ENCODE data around the gene RNF130. TPM values are rescaled to one million over a fixed set of nuclear protein-coding genes. Genes with fewer than 3 reads are reported as not detected.

Gene RNF130
- total RNA-seq, 1 donor from 2014 or later = 67.3 TPM

DNA sequence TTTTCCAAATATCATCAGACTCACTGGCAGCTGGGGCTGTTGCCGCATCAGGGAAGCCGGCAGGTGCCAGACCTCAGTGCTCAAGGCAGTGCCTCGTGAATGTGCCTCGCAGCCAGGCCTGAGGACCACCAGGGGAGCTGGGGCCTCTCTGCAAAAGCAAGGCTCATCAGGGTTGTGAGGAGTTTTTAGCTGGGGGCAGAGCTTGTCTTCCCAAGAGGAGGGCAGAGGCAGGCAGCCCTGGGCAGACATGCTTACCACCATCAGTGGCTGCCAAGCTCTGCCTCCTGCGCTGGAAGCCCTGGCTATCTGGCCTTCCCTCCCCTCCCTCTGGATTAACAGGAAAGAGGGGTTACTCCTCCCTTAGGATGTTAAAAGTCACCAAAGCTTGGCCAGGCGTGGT lies 155.0 kb downstream of the RNF130 start:
- Mint-ChIP-seq H3K4me3 (ENCODE audit: unreplicated experiment) (no peak overlapping the region), H3K4me1 (ENCODE audit: unreplicated experiment) (peaks cover 44% of the 10 kb centered on the region), H3K27me3 (ENCODE audit: unreplicated experiment) (peaks cover 4% of the 10 kb centered on the region), H3K36me3 (ENCODE audit: low read depth, unreplicated experiment) (peaks cover 5% of the 10 kb centered on the region), H3K9me3 (ENCODE audit: unreplicated experiment) (no peaks in the 10 kb centered on the region), H3K27ac (ENCODE audit: unreplicated experiment) (no peak overlapping the region)
- no peak for DNase-seq (ENCODE audit: low spot score)
- TF ChIP-seq, protein P1, sequence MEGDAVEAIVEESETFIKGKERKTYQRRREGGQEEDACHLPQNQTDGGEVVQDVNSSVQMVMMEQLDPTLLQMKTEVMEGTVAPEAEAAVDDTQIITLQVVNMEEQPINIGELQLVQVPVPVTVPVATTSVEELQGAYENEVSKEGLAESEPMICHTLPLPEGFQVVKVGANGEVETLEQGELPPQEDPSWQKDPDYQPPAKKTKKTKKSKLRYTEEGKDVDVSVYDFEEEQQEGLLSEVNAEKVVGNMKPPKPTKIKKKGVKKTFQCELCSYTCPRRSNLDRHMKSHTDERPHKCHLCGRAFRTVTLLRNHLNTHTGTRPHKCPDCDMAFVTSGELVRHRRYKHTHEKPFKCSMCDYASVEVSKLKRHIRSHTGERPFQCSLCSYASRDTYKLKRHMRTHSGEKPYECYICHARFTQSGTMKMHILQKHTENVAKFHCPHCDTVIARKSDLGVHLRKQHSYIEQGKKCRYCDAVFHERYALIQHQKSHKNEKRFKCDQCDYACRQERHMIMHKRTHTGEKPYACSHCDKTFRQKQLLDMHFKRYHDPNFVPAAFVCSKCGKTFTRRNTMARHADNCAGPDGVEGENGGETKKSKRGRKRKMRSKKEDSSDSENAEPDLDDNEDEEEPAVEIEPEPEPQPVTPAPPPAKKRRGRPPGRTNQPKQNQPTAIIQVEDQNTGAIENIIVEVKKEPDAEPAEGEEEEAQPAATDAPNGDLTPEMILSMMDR (IDR thresholded peaks at IDR 0.05; ENCODE audit: unreplicated experiment) = no peak

DNA sequence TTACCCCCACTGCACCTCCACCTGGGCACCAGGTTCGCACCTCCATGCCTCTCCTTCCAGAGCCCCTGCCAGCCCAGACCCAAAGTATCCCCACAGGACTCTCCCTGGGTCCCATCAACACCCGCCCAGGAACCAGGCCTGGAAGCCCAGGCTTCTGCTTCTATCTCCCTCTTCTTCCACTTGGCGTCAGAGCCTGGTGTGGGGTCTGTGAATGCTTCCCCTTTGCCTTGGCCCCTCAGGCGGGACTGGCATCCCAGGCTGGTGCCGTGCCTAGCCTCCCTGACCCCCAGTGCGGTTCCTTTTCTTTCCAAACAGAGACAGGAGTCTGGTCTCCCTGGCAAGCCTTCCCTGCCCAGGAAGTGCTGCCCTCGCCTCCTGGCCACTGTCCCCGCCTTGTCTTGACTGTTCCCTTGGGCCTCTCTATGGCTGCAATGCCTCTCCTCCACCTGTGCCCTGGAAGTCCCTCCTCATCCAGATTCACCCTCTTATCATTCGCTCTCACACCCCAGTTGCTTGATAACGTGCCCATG lies 156.1 kb downstream of the RNF130 start:
- H3K9me3 Mint-ChIP-seq (ENCODE audit: unreplicated experiment) = no peaks in the 10 kb centered on the region
- peak overlapping the region; percentile 30 for H3K27ac Mint-ChIP-seq (ENCODE audit: unreplicated experiment)
- H3K4me1 Mint-ChIP-seq (ENCODE audit: unreplicated experiment) = peaks cover 44% of the 10 kb centered on the region
- TF ChIP-seq, protein P1 (IDR thresholded peaks at IDR 0.05; ENCODE audit: unreplicated experiment) = no peak
- peak overlapping the region; percentile 31 for H3K4me3 Mint-ChIP-seq (ENCODE audit: unreplicated experiment)
- DNase-seq (ENCODE audit: low spot score) = no peak
- H3K36me3 Mint-ChIP-seq (ENCODE audit: low read depth, unreplicated experiment) = peaks cover 5% of the 10 kb centered on the region
- peaks cover 4% of the 10 kb centered on the region for H3K27me3 Mint-ChIP-seq (ENCODE audit: unreplicated experiment)

DNA sequence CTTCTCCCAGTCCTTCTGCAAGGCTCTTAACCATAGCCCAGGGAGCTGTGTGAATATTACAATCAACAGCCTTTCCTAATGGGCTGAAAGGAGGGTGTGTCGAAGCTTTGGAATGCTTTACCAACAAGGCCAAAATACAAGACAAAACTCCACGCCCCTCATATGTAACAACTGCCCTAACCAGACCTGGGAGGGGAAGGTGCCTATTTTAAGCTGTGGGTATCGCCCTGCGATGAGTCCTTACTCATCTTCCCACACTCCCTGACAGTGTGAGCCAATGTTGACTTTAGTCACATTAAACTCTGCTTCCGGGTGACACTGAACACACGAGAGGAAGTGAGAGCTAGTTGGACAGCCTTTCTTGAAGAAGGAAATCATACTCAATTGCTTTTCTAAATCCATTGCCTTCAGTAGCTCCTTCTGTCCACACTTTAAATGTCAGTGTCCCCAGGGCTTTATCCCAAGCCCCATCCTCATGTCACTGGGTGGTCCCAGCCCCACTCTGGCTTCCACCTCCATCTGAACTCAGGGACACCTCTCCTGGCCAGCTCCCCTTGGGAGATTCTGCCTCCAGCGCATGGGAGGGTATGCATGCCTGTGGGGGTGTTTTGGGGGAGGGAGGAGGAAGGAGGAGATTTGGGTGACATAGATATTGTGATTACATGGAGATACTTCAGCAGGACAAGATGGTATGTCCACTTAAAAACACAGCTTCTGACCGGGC lies 157.4 kb downstream of the RNF130 start:
- no peak for DNase-seq (ENCODE audit: low spot score)
- peaks cover 4% of the 10 kb centered on the region for H3K27me3 Mint-ChIP-seq (ENCODE audit: unreplicated experiment)
- peaks cover 44% of the 10 kb centered on the region for H3K4me1 Mint-ChIP-seq (ENCODE audit: unreplicated experiment)
- TF ChIP-seq, protein P1 (IDR thresholded peaks at IDR 0.05; ENCODE audit: unreplicated experiment) = no peak
- H3K27ac Mint-ChIP-seq (ENCODE audit: unreplicated experiment) = no peak overlapping the region
- H3K36me3 Mint-ChIP-seq (ENCODE audit: low read depth, unreplicated experiment) = peaks cover 5% of the 10 kb centered on the region
- H3K4me3 Mint-ChIP-seq (ENCODE audit: unreplicated experiment) = no peak overlapping the region
- no peaks in the 10 kb centered on the region for H3K9me3 Mint-ChIP-seq (ENCODE audit: unreplicated experiment)

DNA sequence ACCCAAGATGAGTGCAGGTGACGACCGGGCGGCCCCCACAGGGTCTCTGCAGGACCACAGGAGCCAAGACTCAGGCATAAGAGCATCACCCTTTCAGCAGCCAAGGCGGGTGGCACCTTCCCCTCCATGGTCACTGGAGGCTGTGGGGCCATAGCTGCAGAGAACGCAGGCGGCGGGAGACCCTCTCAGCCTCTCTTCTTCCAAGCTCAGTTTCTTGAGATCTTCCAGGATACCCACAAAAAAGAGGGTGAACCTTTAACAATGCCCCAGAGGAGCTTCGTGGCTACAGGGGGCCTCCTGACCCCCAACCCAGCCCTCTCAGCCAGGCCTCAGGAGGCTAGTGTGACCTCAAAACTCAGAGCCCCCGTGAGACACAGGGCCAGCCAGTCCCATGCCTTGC lies 158.1 kb downstream of the RNF130 start:
- no peak overlapping the region for H3K4me3 Mint-ChIP-seq (ENCODE audit: unreplicated experiment)
- H3K27ac Mint-ChIP-seq (ENCODE audit: unreplicated experiment) = no peak overlapping the region
- peaks cover 44% of the 10 kb centered on the region for H3K4me1 Mint-ChIP-seq (ENCODE audit: unreplicated experiment)
- peaks cover 5% of the 10 kb centered on the region for H3K36me3 Mint-ChIP-seq (ENCODE audit: low read depth, unreplicated experiment)
- peaks cover 2% of the 10 kb centered on the region for H3K27me3 Mint-ChIP-seq (ENCODE audit: unreplicated experiment)
- no peak for DNase-seq (ENCODE audit: low spot score)
- TF ChIP-seq, protein P1 (IDR thresholded peaks at IDR 0.05; ENCODE audit: unreplicated experiment) = no peak
- no peaks in the 10 kb centered on the region for H3K9me3 Mint-ChIP-seq (ENCODE audit: unreplicated experiment)

DNA sequence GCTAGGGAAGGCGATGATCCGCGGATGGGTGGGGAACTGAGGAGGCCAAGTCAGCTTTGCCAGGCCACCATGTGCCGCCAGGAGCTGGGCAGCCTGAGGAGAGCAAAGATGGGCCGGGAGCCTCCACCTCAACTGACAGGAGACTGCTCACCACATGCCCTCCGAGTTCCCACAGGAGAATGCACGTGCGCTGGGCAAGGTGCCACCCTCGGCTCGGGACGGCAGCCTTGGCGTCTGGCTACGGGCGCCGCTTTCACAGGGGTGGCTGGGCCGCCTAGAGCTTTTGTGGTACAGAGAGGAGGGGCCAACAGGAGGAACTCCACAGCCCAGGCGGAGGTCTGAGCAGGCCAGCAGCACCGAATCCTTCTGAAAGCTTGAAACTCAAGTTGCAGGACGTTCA lies 158.6 kb downstream of the RNF130 start:
- H3K27me3 Mint-ChIP-seq (ENCODE audit: unreplicated experiment) = peaks cover 2% of the 10 kb centered on the region
- peaks cover 41% of the 10 kb centered on the region for H3K4me1 Mint-ChIP-seq (ENCODE audit: unreplicated experiment)
- peak overlapping the region; percentile 61 for H3K27ac Mint-ChIP-seq (ENCODE audit: unreplicated experiment)
- peaks cover 5% of the 10 kb centered on the region for H3K36me3 Mint-ChIP-seq (ENCODE audit: low read depth, unreplicated experiment)
- TF ChIP-seq, protein P1 (IDR thresholded peaks at IDR 0.05; ENCODE audit: unreplicated experiment) = no peak
- DNase-seq (ENCODE audit: low spot score) = no peak
- H3K9me3 Mint-ChIP-seq (ENCODE audit: unreplicated experiment) = no peaks in the 10 kb centered on the region
- H3K4me3 Mint-ChIP-seq (ENCODE audit: unreplicated experiment) = no peak overlapping the region
